ENCODE results near the gene TRAPPC4.

DNA sequence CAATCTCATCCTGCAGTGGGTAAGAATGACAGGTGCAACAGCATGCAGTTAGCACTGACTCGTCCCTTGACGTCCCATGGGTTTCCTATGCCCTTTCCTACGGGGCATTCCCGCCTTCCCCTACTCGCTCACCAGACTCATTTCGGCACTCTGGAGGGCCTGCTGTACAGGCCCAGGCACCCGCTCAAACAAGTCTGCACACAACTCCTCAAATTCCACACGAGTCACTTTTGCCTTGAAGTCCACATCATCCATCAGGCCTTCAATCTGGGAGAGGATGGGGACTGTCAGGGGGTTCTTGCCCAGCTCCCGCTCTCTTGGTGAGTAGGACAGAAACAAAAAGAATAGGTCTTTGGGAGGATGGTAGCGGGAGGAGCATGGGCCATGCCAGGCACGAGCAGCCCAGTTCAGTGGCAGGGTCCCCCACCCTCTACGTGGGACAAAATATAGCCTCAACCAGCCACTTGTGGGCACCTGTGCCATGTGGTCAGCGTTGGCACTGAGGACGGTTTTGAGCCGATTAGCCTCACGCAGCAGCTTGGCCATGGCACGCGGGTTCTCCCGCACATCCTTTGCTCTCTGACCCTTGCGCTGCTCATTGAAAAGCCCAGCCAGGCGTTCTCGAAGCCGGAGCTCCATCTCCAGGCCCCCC, 33.7 kb downstream of the TRAPPC4 start:
- TF ChIP-seq EP300 (IDR thresholded peaks at IDR 0.05), result no peak
- TF ChIP-seq POLR2A (IDR thresholded peaks at IDR 0.05), result no peak
- TF ChIP-seq, protein P1, sequence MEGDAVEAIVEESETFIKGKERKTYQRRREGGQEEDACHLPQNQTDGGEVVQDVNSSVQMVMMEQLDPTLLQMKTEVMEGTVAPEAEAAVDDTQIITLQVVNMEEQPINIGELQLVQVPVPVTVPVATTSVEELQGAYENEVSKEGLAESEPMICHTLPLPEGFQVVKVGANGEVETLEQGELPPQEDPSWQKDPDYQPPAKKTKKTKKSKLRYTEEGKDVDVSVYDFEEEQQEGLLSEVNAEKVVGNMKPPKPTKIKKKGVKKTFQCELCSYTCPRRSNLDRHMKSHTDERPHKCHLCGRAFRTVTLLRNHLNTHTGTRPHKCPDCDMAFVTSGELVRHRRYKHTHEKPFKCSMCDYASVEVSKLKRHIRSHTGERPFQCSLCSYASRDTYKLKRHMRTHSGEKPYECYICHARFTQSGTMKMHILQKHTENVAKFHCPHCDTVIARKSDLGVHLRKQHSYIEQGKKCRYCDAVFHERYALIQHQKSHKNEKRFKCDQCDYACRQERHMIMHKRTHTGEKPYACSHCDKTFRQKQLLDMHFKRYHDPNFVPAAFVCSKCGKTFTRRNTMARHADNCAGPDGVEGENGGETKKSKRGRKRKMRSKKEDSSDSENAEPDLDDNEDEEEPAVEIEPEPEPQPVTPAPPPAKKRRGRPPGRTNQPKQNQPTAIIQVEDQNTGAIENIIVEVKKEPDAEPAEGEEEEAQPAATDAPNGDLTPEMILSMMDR (IDR thresholded peaks at IDR 0.05), result no peak
- TF ChIP-seq POLR2AphosphoS5 (IDR thresholded peaks at IDR 0.05), result no peak

Measured in sigmoid colon (tissue), 4 donors.